K562 (cell line): Measurements from ENCODE around the gene SLC5A2. TPM values are rescaled to one million over a fixed set of nuclear protein-coding genes. Genes with fewer than 3 reads are reported as not detected.

Experiments used
- BRF1 ChIP-seq: IDR thresholded peaks from 3 replicates; pipeline ENCODE4 v1.6.1; 2011; ENCODE audit warnings: borderline replicate concordance, mild to moderate bottlenecking; ENCODE audit not compliant: insufficient read length; ENCODE audit errors: extremely low read depth
- CREB3 ChIP-seq: fragments of 450-650 bp; conservative IDR thresholded peaks from 2 replicates; pipeline ENCODE4 v1.6.1; 2016; ENCODE audit warnings: missing genetic modification characterization, low read depth, mild to moderate bottlenecking, missing compliant biosample characterization, moderate library complexity
- KAT7 ChIP-seq: sonication (generic); formaldehyde crosslinking; IDR thresholded peaks from 2 replicates; pipeline ENCODE4 v1.8.0; 2022; ENCODE audit warnings: missing genetic modification reagents, mild to moderate bottlenecking, borderline replicate concordance
- LEF1 ChIP-seq: fragments of 450-650 bp; IDR thresholded peaks from 2 replicates; pipeline ENCODE4 v1.6.1; 2016; ENCODE audit warnings: mild to moderate bottlenecking
- MLLT1 ChIP-seq, 2 experiments: fragments of 450-650 bp; IDR thresholded peaks; 2 replicates each; pipeline ENCODE4 v1.6.1; 2016
- MNT ChIP-seq, 2 experiments: fragments of 450-650 bp; conservative IDR thresholded peaks; 2 replicates each; pipeline ENCODE4 v1.6.1; 2017; ENCODE audit warnings: mild to moderate bottlenecking in 2 of 2, moderate library complexity in 2 of 2
- NBN ChIP-seq: fragments of 450-650 bp; IDR thresholded peaks from 2 replicates; pipeline ENCODE4 v1.6.1; 2016; ENCODE audit warnings: low read depth, mild to moderate bottlenecking
- NCOR1 ChIP-seq: fragments of 450-650 bp; IDR thresholded peaks from 2 replicates; pipeline ENCODE4 v1.6.1; 2016; ENCODE audit warnings: mild to moderate bottlenecking, moderate library complexity
- NR0B1 ChIP-seq: fragments of 450-650 bp; IDR thresholded peaks from one replicate; pipeline ENCODE4 v1.6.1; 2018; ENCODE audit warnings: mild to moderate bottlenecking, moderate library complexity; ENCODE audit not compliant: partially characterized antibody
- RAD21 ChIP-seq, 2 experiments: fragments of 250-450 bp in 1 of 2; fragments of 450-650 bp in 1 of 2; sonication (Bioruptor Pico) in 1 of 2; formaldehyde crosslinking in 1 of 2; IDR thresholded peaks in 1 of 2; conservative IDR thresholded peaks in 1 of 2; 2 replicates each; pipeline versions ENCODE4 v1.4.0 to v1.8.0; 2020 to 2022; ENCODE audit warnings: mild to moderate bottlenecking in 2 of 2, moderate library complexity in 1 of 2
- SOX6 ChIP-seq: fragments of 450-650 bp; IDR thresholded peaks from 2 replicates; pipeline ENCODE4 v1.6.1; 2014; ENCODE audit warnings: mild to moderate bottlenecking
- SP2 ChIP-seq: IDR thresholded peaks from 2 replicates; pipeline ENCODE4 v1.6.1; 2011; ENCODE audit warnings: mild to moderate bottlenecking, low read depth, low read length, moderate library complexity; ENCODE audit not compliant: poor library complexity, severe bottlenecking; ENCODE audit errors: extremely low read depth
- SRF ChIP-seq, 2 experiments: fragments of 250-450, 450-650 bp in 1 of 2; sonication (Bioruptor Pico) in 1 of 2; sonication (generic) in 1 of 2; formaldehyde crosslinking; IDR thresholded peaks; 2 replicates each; pipeline versions ENCODE4 v1.5.0 to v1.5.1; 2020 to 2022; ENCODE audit warnings: mild to moderate bottlenecking in 1 of 2, missing genetic modification reagents in 1 of 2
- ZNF311 ChIP-seq: fragments of 250-450 bp; sonication (Bioruptor Pico); IDR thresholded peaks from 2 replicates; pipeline ENCODE4 v1.4.0; 2020; ENCODE audit warnings: mild to moderate bottlenecking, moderate library complexity
- ZNF695 ChIP-seq: fragments of 450-650 bp; formaldehyde crosslinking; IDR thresholded peaks from 2 replicates; pipeline ENCODE4 v1.4.0; 2020; ENCODE audit warnings: mild to moderate bottlenecking, moderate library complexity
- polyA plus RNA-seq, 8 experiments: library from polyadenylated mRNA; depleted of rRNA in 4 of 8; stranded (reverse) in 5 of 8; unstranded in 3 of 8; fragments of >200 nt; fragmentation: Nextera tagmentation in 2 of 8; fragmentation: Illumina TruSeq in 1 of 8; extraction: Ambion mirVana in 2 of 8; extraction: Trizol in 1 of 8; gene quantifications; 2 replicates each; pipeline versions ENCODE4 v1.2.1 to v1.2.3, GENCODE V29; 2011 to 2014; ENCODE audit warnings: inconsistent platforms in 1 of 8, missing spikeins in 1 of 8
- total RNA-seq, 7 experiments: library from RNA; depleted of rRNA in 6 of 7; stranded (reverse); fragments of >200 nt in 6 of 7; fragmentation: Illumina TruSeq in 2 of 7; extraction: Trizol in 2 of 7; gene quantifications; 2 replicates each; pipeline versions ENCODE4 v1.2.1 to v1.2.3, GENCODE V29; 2011 to 2021; ENCODE audit warnings: low replicate concordance in 1 of 7
- TF ChIP-seq, protein P1 (sequence below), 2 experiments: fragments of 450-650 bp in 1 of 2; sonication (generic) in 1 of 2; formaldehyde crosslinking; conservative IDR thresholded peaks; 2 replicates each; pipeline versions ENCODE4 v1.4.0 to v1.8.1; 2020 to 2022; ENCODE audit warnings: mild to moderate bottlenecking in 1 of 2, missing genetic modification reagents in 1 of 2
- TF ChIP-seq, protein P2 (sequence below): sonication (generic); formaldehyde crosslinking; IDR thresholded peaks from 2 replicates; pipeline ENCODE4 v1.8.0; 2022; ENCODE audit warnings: mild to moderate bottlenecking, low read depth, missing genetic modification reagents

The SLC5A2 gene
- total and polyA plus RNA-seq, 9 of the 15 experiments (the other 6 are each of a cell fraction or from before 2014, with no cell fraction given) = 0.07 to 2.7 (median 2.2) TPM; not detected in 6

DNA sequence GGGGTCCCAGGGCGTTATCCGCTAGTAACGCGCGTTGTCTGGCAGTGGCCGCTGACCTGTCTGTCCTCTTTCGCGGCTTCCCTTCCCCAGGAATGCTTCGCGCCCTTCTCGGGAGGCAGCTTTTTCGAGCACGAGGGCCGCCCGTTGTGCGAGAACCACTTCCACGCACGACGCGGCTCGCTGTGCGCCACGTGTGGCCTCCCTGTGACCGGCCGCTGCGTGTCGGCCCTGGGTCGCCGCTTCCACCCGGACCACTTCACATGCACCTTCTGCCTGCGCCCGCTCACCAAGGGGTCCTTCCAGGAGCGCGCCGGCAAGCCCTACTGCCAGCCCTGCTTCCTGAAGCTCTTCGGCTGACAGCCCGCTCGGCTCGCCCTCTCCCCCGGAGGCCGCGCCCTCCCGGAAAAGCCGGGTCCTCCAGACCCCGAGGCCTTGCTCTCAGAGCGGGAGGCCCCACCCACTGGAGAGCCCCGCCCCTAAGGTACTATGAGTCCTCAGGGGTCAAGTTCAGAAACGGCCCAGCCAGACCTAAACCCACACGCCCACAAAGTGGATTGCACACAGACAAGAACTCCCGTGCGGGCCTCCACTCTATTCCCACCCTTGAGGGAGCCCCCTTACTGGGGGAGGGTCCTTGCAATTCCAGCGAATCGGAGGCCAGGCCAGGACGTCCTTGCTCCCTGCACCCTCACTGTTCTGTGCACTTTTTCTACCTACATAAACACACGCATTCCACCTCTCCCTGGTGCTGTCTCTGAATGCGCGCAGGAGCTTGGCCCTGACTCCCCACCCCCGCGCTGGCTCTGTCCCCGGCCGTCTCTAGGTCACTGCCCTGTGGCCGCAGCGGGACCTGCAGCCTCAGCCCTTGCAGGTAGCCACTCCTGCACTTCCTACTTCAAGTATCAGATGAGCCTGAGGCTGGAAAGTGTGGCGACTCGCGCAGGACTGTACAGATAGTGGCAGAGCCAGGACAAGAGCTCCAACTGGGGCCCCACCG is 5.4 kb upstream of the SLC5A2 start (continued):
- no peak for TF ChIP-seq SOX6
- no peak for TF ChIP-seq BRF1
- TF ChIP-seq LEF1 = peak; percentile 40; the same call in 1 of the 2 replicates
- peak; percentile 46 to 53; a peak in 3 of 4 replicates for TF ChIP-seq MNT (conservative IDR thresholded peaks at IDR 0.05)
- no peak for TF ChIP-seq NCOR1
- TF ChIP-seq SRF (CRISPR knock-in tag; IDR thresholded peaks at IDR 0.05) = no peak; a peak in 1 of 4 replicates
- TF ChIP-seq, protein P1, sequence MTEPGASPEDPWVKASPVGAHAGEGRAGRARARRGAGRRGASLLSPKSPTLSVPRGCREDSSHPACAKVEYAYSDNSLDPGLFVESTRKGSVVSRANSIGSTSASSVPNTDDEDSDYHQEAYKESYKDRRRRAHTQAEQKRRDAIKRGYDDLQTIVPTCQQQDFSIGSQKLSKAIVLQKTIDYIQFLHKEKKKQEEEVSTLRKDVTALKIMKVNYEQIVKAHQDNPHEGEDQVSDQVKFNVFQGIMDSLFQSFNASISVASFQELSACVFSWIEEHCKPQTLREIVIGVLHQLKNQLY (CRISPR knock-in tag; conservative IDR thresholded peaks at IDR 0.05) = 0 out of 4 replicates have a peak, but pooled peaks of 1 of the 2 experiments have one; percentile 31
- TF ChIP-seq NR0B1 = no peak
- no peak for TF ChIP-seq ZNF311 (CRISPR knock-in tag)
- no peak for TF ChIP-seq ZNF695 (CRISPR knock-in tag)
- no peak for TF ChIP-seq SP2
- peak; percentile 38 to 56 for TF ChIP-seq RAD21 (CRISPR knock-in tag; conservative IDR thresholded peaks at IDR 0.05 in 1 of 2, IDR thresholded peaks at IDR 0.05 in 1 of 2)
- no peak for TF ChIP-seq MLLT1 (IDR thresholded peaks at IDR 0.05)
- TF ChIP-seq, protein P2, sequence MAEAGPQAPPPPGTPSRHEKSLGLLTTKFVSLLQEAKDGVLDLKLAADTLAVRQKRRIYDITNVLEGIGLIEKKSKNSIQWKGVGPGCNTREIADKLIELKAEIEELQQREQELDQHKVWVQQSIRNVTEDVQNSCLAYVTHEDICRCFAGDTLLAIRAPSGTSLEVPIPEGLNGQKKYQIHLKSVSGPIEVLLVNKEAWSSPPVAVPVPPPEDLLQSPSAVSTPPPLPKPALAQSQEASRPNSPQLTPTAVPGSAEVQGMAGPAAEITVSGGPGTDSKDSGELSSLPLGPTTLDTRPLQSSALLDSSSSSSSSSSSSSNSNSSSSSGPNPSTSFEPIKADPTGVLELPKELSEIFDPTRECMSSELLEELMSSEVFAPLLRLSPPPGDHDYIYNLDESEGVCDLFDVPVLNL (CRISPR knock-in tag) = no peak
- TF ChIP-seq NBN = 0 out of 2 replicates have a peak, but pooled peaks have one; percentile 49
- no peak for TF ChIP-seq CREB3 (tag)
- TF ChIP-seq KAT7 (CRISPR knock-in tag) = no peak; the same call in 1 of the 2 replicates
